T-helper 2 cell treated with Interferon-gamma antibody and Interleukin-4, amounts not matched to agents 5 μg/mL and 100 μg/mL, for 36 hours (primary cell): ENCODE data around the gene UQCR11.
A peak's percentile ranks its signal among the peaks of the same experiment; 100 is the strongest.
"Not testable (repeated sequence)": the region's sequence is repeated elsewhere in the genome, so short reads cannot be mapped to it uniquely, and the experiment has no call there.

ENCODE experiments used
- DNase-seq: peaks from one replicate; pipeline ENCODE4 v3.0.0; 2021; ENCODE audit warnings: low spot score
- H3K27ac Mint-ChIP-seq: one replicate; pipeline ENCODE4 v1.8.0; 2021; ENCODE audit warnings: mild to moderate bottlenecking, mixed read lengths
- H3K27me3 Mint-ChIP-seq: one replicate; pipeline ENCODE4 v1.8.0; 2021; ENCODE audit warnings: low read depth, mixed read lengths
- H3K36me3 Mint-ChIP-seq: one replicate; pipeline ENCODE4 v1.8.0; 2021; ENCODE audit warnings: low read depth, mixed read lengths
- H3K4me1 Mint-ChIP-seq: one replicate; pipeline ENCODE4 v1.8.0; 2021; ENCODE audit warnings: low read depth, mixed read lengths
- H3K4me3 Mint-ChIP-seq: one replicate; pipeline ENCODE4 v1.8.0; 2022; ENCODE audit warnings: mild to moderate bottlenecking, moderate library complexity, mixed read lengths
- H3K9me3 Mint-ChIP-seq: one replicate; pipeline ENCODE4 v1.8.0; 2021; ENCODE audit warnings: mixed read lengths

The UQCR11 gene

DNA sequence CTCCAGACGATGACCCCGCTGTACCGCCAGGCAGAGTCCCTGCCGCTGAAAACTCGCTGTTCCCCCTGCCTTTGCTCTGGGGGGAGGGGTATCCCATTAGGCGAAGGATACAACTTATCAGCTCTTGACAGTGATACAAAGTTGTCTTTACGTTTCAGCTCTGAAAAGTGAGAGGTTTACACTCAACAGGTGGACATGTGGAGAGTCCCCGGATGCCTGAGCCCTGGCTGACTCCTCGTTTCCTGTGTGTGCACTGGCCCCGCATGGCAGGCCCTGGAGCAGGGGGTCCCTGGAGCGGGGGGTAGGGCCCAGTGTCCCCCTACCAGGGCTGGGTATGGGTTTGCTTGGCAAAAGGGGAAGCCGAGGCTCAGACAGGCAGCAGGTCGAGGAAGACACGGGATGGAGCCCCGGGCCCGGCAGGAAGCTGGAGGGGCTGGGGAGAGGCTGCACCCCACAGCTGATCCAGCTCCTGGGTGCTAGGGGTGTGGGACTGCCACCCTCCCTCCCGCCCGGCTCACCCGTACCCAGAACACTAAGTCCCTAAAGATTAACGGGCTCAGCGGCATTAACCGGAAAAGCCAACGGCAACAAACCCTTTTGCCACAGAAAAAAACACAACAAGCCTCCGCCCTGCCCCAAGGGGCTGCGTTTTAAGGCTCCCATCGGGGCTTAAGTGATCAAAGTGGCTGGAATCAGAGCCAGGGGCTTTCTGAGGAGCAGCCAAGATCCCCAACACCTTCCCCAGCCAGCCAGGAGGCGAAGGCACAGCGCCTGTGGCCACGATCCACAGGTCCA, 41.6 kb upstream of the UQCR11 start:
- no peak overlapping the region for H3K4me3 Mint-ChIP-seq
- H3K4me1 Mint-ChIP-seq, result peaks cover 7% of the 10 kb centered on the region
- H3K9me3 Mint-ChIP-seq, result no peaks in the 10 kb centered on the region
- no peak overlapping the region for H3K27ac Mint-ChIP-seq
- H3K36me3 Mint-ChIP-seq, result peaks cover 16% of the 10 kb centered on the region
- DNase-seq, result no peak
- no peaks in the 10 kb centered on the region for H3K27me3 Mint-ChIP-seq

DNA sequence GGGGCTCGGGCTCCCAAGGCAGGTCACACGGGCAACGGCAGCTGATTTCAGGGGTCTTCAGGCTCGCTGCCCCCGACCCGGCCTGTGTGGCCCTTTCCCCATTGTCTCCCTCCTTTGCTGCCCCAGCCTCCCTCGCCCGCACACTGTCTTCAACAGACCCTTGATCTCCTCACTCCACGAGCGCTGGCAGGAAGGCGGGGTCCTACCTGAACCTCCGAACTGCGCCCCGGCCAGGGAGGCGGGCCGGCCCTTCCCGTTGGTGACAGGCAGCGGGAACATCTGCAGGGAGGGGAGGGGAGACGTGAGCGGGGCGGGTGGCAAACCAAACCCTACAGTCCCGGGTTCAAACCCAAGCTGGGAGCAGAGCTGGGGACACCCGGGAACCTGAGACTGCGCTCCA, 40.9 kb upstream of the UQCR11 start:
- no peak overlapping the region for H3K4me3 Mint-ChIP-seq
- no peak for DNase-seq
- no peaks in the 10 kb centered on the region for H3K9me3 Mint-ChIP-seq
- H3K36me3 Mint-ChIP-seq, result peaks cover 16% of the 10 kb centered on the region
- no peak overlapping the region for H3K27ac Mint-ChIP-seq
- peaks cover 7% of the 10 kb centered on the region for H3K4me1 Mint-ChIP-seq
- no peaks in the 10 kb centered on the region for H3K27me3 Mint-ChIP-seq

- Mint-ChIP-seq H3K27ac (no peak overlapping the region), H3K9me3 (no peaks in the 10 kb centered on the region), H3K27me3 (no peaks in the 10 kb centered on the region), H3K4me3 (no peak overlapping the region), H3K36me3 (peaks cover 11% of the 10 kb centered on the region), H3K4me1 (no peaks in the 10 kb centered on the region)
- DNase-seq, result no peak
These were observed 40.0 kb upstream of the UQCR11 start for GRCh38 chr19:1645299-1645698.

DNA sequence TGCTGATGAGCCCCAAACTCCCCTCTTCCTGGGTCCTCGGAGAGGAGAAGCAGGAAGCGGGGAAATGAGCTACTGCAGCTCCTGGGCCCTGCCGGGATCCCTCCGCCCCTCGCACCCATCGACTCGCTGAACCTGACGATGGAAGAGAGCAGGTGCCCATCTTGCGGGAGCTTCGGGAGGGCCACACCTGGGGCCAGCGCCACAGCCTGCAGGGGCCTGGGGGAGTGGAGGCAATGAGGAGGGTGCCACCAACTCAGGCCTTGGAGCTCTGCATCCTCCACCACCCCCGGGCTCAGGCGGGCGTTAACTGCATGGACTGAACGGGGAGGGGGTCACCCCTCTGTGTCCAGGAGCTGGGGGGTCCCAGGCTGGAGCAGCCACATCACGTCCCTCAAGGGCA, 38.8 kb upstream of the UQCR11 start:
- Mint-ChIP-seq H3K27me3 (no peaks in the 10 kb centered on the region), H3K27ac (no peak overlapping the region), H3K4me1 (no peaks in the 10 kb centered on the region), H3K9me3 (no peaks in the 10 kb centered on the region), H3K36me3 (peaks cover 17% of the 10 kb centered on the region), H3K4me3 (no peak overlapping the region)
- DNase-seq, result no peak

DNA sequence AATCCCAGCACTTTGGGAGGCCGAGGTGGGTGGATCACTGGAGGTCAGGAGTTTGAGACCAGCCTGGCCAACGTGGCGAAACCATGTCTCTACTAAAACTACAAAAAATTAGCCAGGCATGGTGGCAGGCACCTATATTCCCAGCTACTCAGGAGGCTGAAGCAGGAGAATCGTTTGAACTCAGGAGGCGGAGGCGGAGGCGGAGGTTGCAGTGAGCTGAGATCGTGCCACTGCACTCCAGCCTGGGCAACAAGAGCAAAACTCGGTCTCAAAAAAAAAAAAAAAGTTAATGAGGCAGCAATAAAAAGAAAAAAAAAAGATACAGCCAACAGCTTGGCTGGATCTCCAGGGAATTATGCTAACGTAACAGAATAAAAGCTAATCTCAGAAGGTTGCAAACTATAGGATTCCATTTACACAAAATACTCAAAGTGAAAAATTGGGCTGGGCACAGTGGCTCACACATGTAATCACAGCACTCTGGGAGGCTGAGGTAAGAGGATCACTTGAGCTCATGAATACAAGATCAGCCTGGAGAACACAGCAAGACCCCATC, 35.7 kb upstream of the UQCR11 start:
- not testable (repeated sequence) for H3K9me3 Mint-ChIP-seq, DNase-seq, H3K4me1 Mint-ChIP-seq, H3K4me3 Mint-ChIP-seq, H3K27ac Mint-ChIP-seq, H3K27me3 Mint-ChIP-seq
- peaks cover 19% of the 10 kb centered on the region for H3K36me3 Mint-ChIP-seq

- H3K27ac Mint-ChIP-seq, result peak overlapping the region; percentile 45
- H3K4me3 Mint-ChIP-seq, result no peak overlapping the region
- H3K9me3 Mint-ChIP-seq, result no peaks in the 10 kb centered on the region
- DNase-seq, result no peak
- no peaks in the 10 kb centered on the region for H3K27me3 Mint-ChIP-seq
- no peaks in the 10 kb centered on the region for H3K4me1 Mint-ChIP-seq
- H3K36me3 Mint-ChIP-seq, result peaks cover 18% of the 10 kb centered on the region
These were observed 31.3 kb upstream of the UQCR11 start for GRCh38 chr19:1636325-1637236.

DNA sequence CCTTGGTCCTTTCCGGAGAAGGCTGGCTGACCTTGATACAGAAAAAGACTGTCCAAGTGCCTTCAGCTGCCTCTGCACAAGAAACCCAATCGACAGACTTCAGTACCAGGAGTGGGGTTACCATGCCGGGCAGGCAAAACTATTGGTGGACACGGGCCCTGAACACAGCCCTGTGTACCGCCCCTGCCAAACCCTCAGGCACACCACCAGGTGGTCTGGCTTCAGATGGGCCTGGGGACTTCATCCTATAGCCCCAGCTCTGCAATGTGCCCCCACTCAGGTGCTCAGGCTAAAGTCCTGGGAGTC, 29.6 kb upstream of the UQCR11 start:
- no peaks in the 10 kb centered on the region for H3K27me3 Mint-ChIP-seq
- DNase-seq, result no peak

DNA sequence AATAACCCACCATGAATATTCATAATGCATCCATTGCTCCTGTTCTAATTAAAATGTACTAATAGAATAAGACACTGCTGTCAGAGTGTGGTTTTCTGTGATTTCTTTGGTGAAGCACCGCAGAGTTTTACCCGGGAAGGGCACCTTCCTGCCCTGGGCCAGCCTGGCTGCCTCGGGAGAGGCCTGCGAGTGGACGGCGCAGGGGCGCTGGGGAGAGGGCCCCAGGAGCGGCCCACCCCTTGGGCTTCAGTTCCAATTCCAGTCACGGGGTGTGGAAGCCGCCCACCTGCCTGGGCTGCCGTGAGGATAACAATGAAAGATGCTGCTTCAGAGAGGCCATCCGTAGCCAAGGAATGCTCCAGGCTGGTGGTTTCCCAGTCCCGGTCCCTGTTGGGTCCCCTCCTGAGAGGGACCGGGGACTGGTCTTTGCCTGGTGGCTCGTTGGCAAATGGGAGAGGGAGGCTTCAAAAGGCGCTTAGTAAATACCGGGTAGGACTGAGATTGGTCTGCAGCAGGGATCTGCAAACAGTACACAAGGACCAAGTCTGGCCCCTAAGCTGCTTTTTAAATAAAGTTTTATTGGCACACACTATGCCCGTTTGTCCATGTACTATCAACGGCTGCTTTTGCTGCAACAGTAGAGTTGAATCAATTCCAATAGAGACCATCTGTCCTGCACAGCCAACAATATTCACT, 29.1 kb upstream of the UQCR11 start:
- Mint-ChIP-seq H3K27me3 (no peaks in the 10 kb centered on the region), H3K4me1 (no peaks in the 10 kb centered on the region), H3K27ac (no peak overlapping the region), H3K4me3 (no peak overlapping the region), H3K36me3 (peaks cover 13% of the 10 kb centered on the region), H3K9me3 (no peaks in the 10 kb centered on the region)
- DNase-seq, result no peak

More for the DNA sequence above, 29.6 kb upstream of the UQCR11 start:
- Mint-ChIP-seq H3K9me3 (no peaks in the 10 kb centered on the region), H3K27ac (no peak overlapping the region), H3K4me1 (no peaks in the 10 kb centered on the region), H3K4me3 (no peak overlapping the region), H3K36me3 (peaks cover 18% of the 10 kb centered on the region)

- H3K27ac Mint-ChIP-seq, result no peak overlapping the region
- no peaks in the 10 kb centered on the region for H3K27me3 Mint-ChIP-seq
- no peak overlapping the region for H3K4me3 Mint-ChIP-seq
- no peaks in the 10 kb centered on the region for H3K9me3 Mint-ChIP-seq
- no peak for DNase-seq
- peaks cover 5% of the 10 kb centered on the region for H3K36me3 Mint-ChIP-seq
- H3K4me1 Mint-ChIP-seq, result no peaks in the 10 kb centered on the region
These were observed 28.1 kb upstream of the UQCR11 start for GRCh38 chr19:1633269-1633826.

GRCh38 chr19:1632462-1633268, 27.4 kb upstream of the UQCR11 start:
- H3K27me3 Mint-ChIP-seq, result no peaks in the 10 kb centered on the region

GRCh38 chr19:1631557-1632100, 26.4 kb upstream of the UQCR11 start:
- Mint-ChIP-seq H3K27ac (no peak overlapping the region), H3K9me3 (no peaks in the 10 kb centered on the region), H3K4me3 (no peak overlapping the region), H3K4me1 (no peaks in the 10 kb centered on the region), H3K36me3 (peaks cover 5% of the 10 kb centered on the region), H3K27me3 (no peaks in the 10 kb centered on the region)
- DNase-seq, result no peak

More at GRCh38 chr19:1632462-1633268, 27.4 kb upstream of the UQCR11 start:
- Mint-ChIP-seq H3K9me3 (no peaks in the 10 kb centered on the region), H3K27ac (no peak overlapping the region), H3K36me3 (peaks cover 5% of the 10 kb centered on the region), H3K4me1 (no peaks in the 10 kb centered on the region), H3K4me3 (no peak overlapping the region)
- DNase-seq, result no peak

DNA sequence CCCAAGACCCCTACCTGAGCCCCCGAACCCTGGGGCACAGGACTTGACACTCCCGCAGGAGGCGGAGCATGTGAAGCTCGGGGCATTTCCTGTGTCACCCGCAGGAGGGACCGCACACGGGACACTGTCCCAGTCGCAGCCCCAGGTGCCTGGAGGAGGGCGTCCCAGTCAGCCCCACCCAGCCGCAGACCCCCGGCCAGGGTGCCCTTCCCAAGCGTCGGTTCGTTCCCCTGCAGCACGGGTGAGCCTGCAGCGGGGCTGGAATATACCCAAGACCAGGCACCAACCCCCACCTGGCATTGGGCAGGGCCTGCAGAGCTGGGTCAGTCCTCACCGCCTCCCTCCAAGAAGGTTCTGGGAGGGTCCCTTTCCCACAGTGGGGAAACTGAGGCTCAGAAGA, 25.5 kb upstream of the UQCR11 start:
- no peak overlapping the region for H3K27ac Mint-ChIP-seq
- peaks cover 7% of the 10 kb centered on the region for H3K36me3 Mint-ChIP-seq
- no peaks in the 10 kb centered on the region for H3K4me1 Mint-ChIP-seq
- no peak for DNase-seq
- H3K4me3 Mint-ChIP-seq, result no peak overlapping the region
- no peaks in the 10 kb centered on the region for H3K9me3 Mint-ChIP-seq
- no peaks in the 10 kb centered on the region for H3K27me3 Mint-ChIP-seq

- no peak overlapping the region for H3K27ac Mint-ChIP-seq
- peaks cover 3% of the 10 kb centered on the region for H3K36me3 Mint-ChIP-seq
- H3K27me3 Mint-ChIP-seq, result no peaks in the 10 kb centered on the region
- DNase-seq, result no peak
- no peaks in the 10 kb centered on the region for H3K4me1 Mint-ChIP-seq
- no peaks in the 10 kb centered on the region for H3K9me3 Mint-ChIP-seq
- H3K4me3 Mint-ChIP-seq, result no peak overlapping the region
These were observed 24.8 kb upstream of the UQCR11 start for GRCh38 chr19:1630012-1630411.
